PC-9 (cell line): ENCODE results near the gene TRAPPC12. TPM values are rescaled to one million over a fixed set of nuclear protein-coding genes. Genes with fewer than 3 reads are reported as not detected.

Source experiments
- BruUV-seq: library from RNA; stranded (reverse); fragments of 400-500 nt; replicated peaks from 2 replicates; lab custom pipeline; 2021; lab: Mats Ljungman, UMichigan
- CTCF ChIA-PET: fragments of 300-600 bp; sonication (Branson Sonifier 250); formaldehyde crosslinking; loops from one replicate; lab custom pipeline; 2022; ENCODE audit warnings: antibody characterized with exemption; lab: Charles Lee
- POLR2A ChIA-PET: fragments of 300-600 bp; sonication (Branson Sonifier 250); formaldehyde crosslinking; loops from one replicate; lab custom pipeline; 2022; ENCODE audit warnings: antibody characterized with exemption; ENCODE audit not compliant: unreplicated experiment; lab: Charles Lee
- DNase-seq, 2 experiments: peaks; one replicate each; pipeline versions ENCODE4 v3.0.0 to v3.0.0-alpha.2; 2015 to 2022; ENCODE audit warnings: mixed read lengths in 1 of 2
- H2AFZ ChIP-seq: fragments of 200-600 bp; sonication (generic); 2 replicates; pipeline ENCODE4 v1.8.1; 2017; ENCODE audit warnings: antibody characterized with exemption
- H3F3A ChIP-seq: fragments of 200-600 bp; sonication (generic); 2 replicates; pipeline ENCODE4 v1.8.1; 2017; ENCODE audit warnings: antibody characterized with exemption, mild to moderate bottlenecking, low read depth; ENCODE audit not compliant: insufficient read depth
- H3K27ac ChIP-seq: fragments of 200-600 bp; sonication (generic); 2 replicates; pipeline ENCODE4 v1.6.1; 2016; ENCODE audit warnings: mixed run types
- H3K27me3 ChIP-seq: fragments of 200-600 bp; sonication (generic); 2 replicates; pipeline ENCODE4 v1.6.1; 2016; ENCODE audit warnings: low read depth, mixed run types; ENCODE audit not compliant: insufficient read depth
- H3K36me3 ChIP-seq: fragments of 200-600 bp; sonication (generic); 2 replicates; pipeline ENCODE4 v1.6.1; 2016; ENCODE audit warnings: low read depth, mixed run types
- H3K4me1 ChIP-seq: fragments of 200-600 bp; sonication (generic); replicated peaks from 2 replicates; pipeline ENCODE4 v1.6.1; 2016; ENCODE audit warnings: mixed run types; ENCODE audit not compliant: insufficient read depth
- H3K4me2 ChIP-seq: fragments of 200-600 bp; sonication (generic); 2 replicates; pipeline ENCODE4 v1.6.1; 2017; ENCODE audit warnings: mixed run types
- H3K4me3 ChIP-seq: fragments of 200-600 bp; sonication (generic); 2 replicates; pipeline ENCODE4 v1.6.1; 2016; ENCODE audit warnings: mixed run types
- H3K79me2 ChIP-seq: fragments of 200-600 bp; sonication (generic); 2 replicates; pipeline ENCODE4 v1.6.1; 2017; ENCODE audit warnings: low read depth, mixed run types
- H3K9me2 ChIP-seq: fragments of 200-600 bp; sonication (generic); 2 replicates; pipeline ENCODE4 v1.8.1; 2017; ENCODE audit warnings: mild to moderate bottlenecking; ENCODE audit not compliant: insufficient read depth
- H3K9me3 ChIP-seq: fragments of 200-600 bp; sonication (generic); 2 replicates; pipeline ENCODE4 v1.8.1; 2016; ENCODE audit warnings: low read depth; ENCODE audit not compliant: insufficient read depth
- H4K20me1 ChIP-seq: fragments of 200-600 bp; sonication (generic); 2 replicates; pipeline ENCODE4 v1.8.1; 2017; ENCODE audit not compliant: insufficient read depth
- CTCF ChIP-seq: fragments of 200-600 bp; sonication (generic); conservative IDR thresholded peaks from 2 replicates; pipeline ENCODE4 v1.6.1; 2017; ENCODE audit warnings: mixed run types, antibody characterized with exemption, mild to moderate bottlenecking, moderate library complexity
- EZH2 ChIP-seq: fragments of 200-600 bp; sonication (generic); IDR thresholded peaks from 2 replicates; pipeline ENCODE4 v1.8.0; 2017; ENCODE audit warnings: antibody characterized with exemption, low read depth
- intact Hi-C: fragments of 100-400 bp; cut with micrococcal nuclease; formaldehyde crosslinking; loops from one replicate; pipeline ENCODE4 v1.10.0; 2022; ENCODE audit not compliant: unreplicated experiment
- total RNA-seq: library from RNA; stranded (reverse); gene quantifications from 2 replicates; pipeline ENCODE4 v1.2.3, GENCODE V29; 2021

Gene TRAPPC12
- total RNA-seq, 1 experiment from 2014 or later, result 69.3 TPM

DNA sequence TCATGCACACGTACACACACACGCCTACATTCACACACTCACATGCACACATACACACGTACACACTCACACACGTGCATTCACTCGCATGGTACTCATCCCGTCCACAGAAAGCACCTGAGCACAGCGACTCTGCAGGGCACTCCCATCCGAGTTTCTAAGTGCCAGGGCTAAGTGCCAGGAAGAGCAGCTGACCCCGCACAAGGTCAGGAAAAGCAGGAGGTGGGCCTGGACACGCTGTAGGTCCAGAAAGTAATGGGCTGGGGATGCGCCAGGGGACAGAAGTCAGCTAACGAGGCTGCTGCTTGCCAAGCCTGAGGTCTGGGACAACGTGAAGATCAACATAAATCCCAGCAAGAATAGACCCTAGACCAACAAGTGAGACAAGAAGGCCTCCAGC lies 124.0 kb downstream of the TRAPPC12 start:
- BruUV-seq, result no TSS peak
- CTCF ChIA-PET, result no interaction called here
- no peak overlapping the region for H2AFZ ChIP-seq

DNA sequence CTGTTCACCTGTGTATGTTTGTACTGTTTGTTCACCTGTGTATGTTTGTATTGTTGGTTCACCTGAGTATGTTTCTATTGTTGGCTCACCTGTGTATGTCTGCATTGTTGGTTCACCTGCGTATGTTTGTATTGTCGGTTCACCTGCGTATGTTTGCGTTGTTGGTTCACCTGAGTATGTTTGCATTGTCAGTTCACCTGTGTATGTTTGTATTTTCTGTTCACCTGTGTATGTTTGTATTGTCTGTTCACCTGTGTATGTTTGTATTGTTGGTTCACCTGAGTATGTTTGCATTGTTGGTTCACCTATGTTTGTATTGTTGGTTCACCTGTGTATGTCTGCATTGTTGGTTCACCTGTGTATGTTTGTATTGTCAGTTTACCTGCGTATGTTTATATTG lies 125.2 kb downstream of the TRAPPC12 start:
- no peaks in the 10 kb centered on the region for H3K27me3 ChIP-seq
- no peak overlapping the region for H3K4me2 ChIP-seq
- no peaks in the 10 kb centered on the region for H3K9me2 ChIP-seq
- CTCF ChIA-PET, result no interaction called here
- no peak overlapping the region for H3K27ac ChIP-seq
- no peak overlapping the region for H3K4me3 ChIP-seq
- intact Hi-C loops, result no loop called here
- H3K9me3 ChIP-seq, result no peaks in the 10 kb centered on the region
- H3K4me1 ChIP-seq, result no peaks in the 10 kb centered on the region
- peaks cover 12% of the 10 kb centered on the region; the same call in 1 of the 2 replicates for H3F3A ChIP-seq
- H3K36me3 ChIP-seq, result peaks cover 20% of the 10 kb centered on the region; the same call in 1 of the 2 replicates
- peaks cover 3% of the 10 kb centered on the region; the same call in 1 of the 2 replicates for H4K20me1 ChIP-seq
- POLR2A ChIA-PET, result no interaction called here
- no peak for TF ChIP-seq EZH2
- no peak for TF ChIP-seq CTCF
- no peak overlapping the region for H2AFZ ChIP-seq
- no peak for DNase-seq
- BruUV-seq, result no TSS peak
- 0 out of 2 replicates have a peak, but pooled peaks cover 4% of the 10 kb centered on the region for H3K79me2 ChIP-seq

More for the DNA sequence above, 124.0 kb downstream of the TRAPPC12 start:
- Histone ChIP-seq H3K4me3 (no peak overlapping the region), H3K27me3 (no peaks in the 10 kb centered on the region), H3K9me3 (no peaks in the 10 kb centered on the region), H3K4me2 (no peak overlapping the region), H3K27ac (no peak overlapping the region), H3K4me1 (no peaks in the 10 kb centered on the region), H3K9me2 (no peaks in the 10 kb centered on the region), H3K79me2 (0 out of 2 replicates have a peak, but pooled peaks cover 3% of the 10 kb centered on the region), H3K36me3 (peaks cover 28% of the 10 kb centered on the region), H4K20me1 (peaks cover 3% of the 10 kb centered on the region; the same call in 1 of the 2 replicates), H3F3A (peaks cover 9% of the 10 kb centered on the region; the same call in 1 of the 2 replicates)
- POLR2A ChIA-PET, result no interaction called here
- no peak for TF ChIP-seq EZH2
- TF ChIP-seq CTCF, result no peak
- intact Hi-C loops, result no loop called here
- DNase-seq, result no peak

DNA sequence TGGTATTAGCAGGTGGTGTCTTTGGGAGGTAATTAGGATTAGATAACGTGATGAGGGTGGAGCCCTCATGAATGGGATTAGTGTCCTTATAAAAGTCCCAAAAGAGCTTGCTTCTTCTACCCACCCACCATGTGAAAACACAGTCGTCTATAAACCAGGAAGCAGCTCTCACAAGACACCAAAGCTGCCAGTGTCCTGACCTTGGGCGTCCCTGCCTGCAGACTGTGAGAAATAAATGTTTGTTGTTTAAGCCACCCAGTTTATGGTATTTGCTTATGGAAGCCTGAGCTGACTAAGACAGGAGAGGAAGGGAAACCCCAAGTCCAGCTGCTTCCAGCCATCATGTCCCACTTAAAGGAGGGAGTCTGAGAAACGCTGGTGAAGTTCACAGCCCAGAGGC lies 126.3 kb downstream of the TRAPPC12 start:
- Histone ChIP-seq H3K4me1 (no peaks in the 10 kb centered on the region), H3K36me3 (peaks cover 18% of the 10 kb centered on the region; the same call in 1 of the 2 replicates), H3K4me3 (no peak overlapping the region), H3F3A (peaks cover 19% of the 10 kb centered on the region; the same call in 1 of the 2 replicates), H3K9me3 (no peaks in the 10 kb centered on the region), H3K4me2 (no peak overlapping the region), H3K79me2 (0 out of 2 replicates have a peak, but pooled peaks cover 4% of the 10 kb centered on the region), H4K20me1 (peaks cover 3% of the 10 kb centered on the region; the same call in 1 of the 2 replicates), H3K9me2 (no peaks in the 10 kb centered on the region), H3K27me3 (no peaks in the 10 kb centered on the region), H2AFZ (no peak overlapping the region), H3K27ac (no peak overlapping the region)
- ChIA-PET POLR2A (no interaction called here), CTCF (no interaction called here)
- no peak for TF ChIP-seq CTCF
- TF ChIP-seq EZH2, result no peak
- no TSS peak for BruUV-seq
- intact Hi-C loops, result no loop called here
- no peak for DNase-seq
